Sigmoid colon (tissue), 7 donors: ENCODE results near the gene CREB1. TPM values are rescaled to one million over a fixed set of nuclear protein-coding genes. Genes with fewer than 3 reads are reported as not detected.

ENCODE experiments used
- DNase-seq: peaks from one replicate; pipeline ENCODE4 v3.0.0-alpha.2; 2019
- H3K27ac ChIP-seq, 4 donors: fragments of 200-600 bp; sonication (generic); one replicate each; pipeline ENCODE4 v1.5.1; 2016 to 2019; ENCODE audit warnings: mild to moderate bottlenecking in 1 of 4
- H3K27me3 ChIP-seq, 3 donors: fragments of 200-600 bp; sonication (generic); one replicate each; pipeline ENCODE4 v1.5.1; 2019; ENCODE audit warnings: mild to moderate bottlenecking in 1 of 3
- H3K36me3 ChIP-seq, 4 donors: fragments of 200-600 bp; sonication (generic); one replicate each; pipeline ENCODE4 v1.5.1; 2016 to 2019
- H3K4me1 ChIP-seq, 4 donors: fragments of 200-600 bp; sonication (generic); one replicate each; pipeline ENCODE4 v1.5.1; 2017 to 2019
- H3K4me3 ChIP-seq, 4 donors: fragments of 200-600 bp; sonication (generic); one replicate each; pipeline ENCODE4 v1.5.1; 2017 to 2019; ENCODE audit warnings: mild to moderate bottlenecking in 2 of 4, moderate library complexity in 1 of 4
- H3K9me3 ChIP-seq, 4 donors: fragments of 200-600 bp in 3 of 4; sonication (generic) in 3 of 4; one replicate each; pipeline versions ENCODE4 v1.5.1 to v1.6.1; 2013 to 2019
- EP300 ChIP-seq, 4 donors: sonication (generic); formaldehyde crosslinking; IDR thresholded peaks; one replicate each; pipeline ENCODE4 v1.6.1; 2017; ENCODE audit warnings: antibody characterized with exemption in 4 of 4
- POLR2A ChIP-seq, 2 donors: fragments of 450-650 bp; IDR thresholded peaks; one replicate each; pipeline ENCODE4 v1.6.1; 2016; ENCODE audit warnings: antibody characterized with exemption in 2 of 2, mild to moderate bottlenecking in 2 of 2, moderate library complexity in 2 of 2
- POLR2AphosphoS5 ChIP-seq, 4 donors: sonication (generic); formaldehyde crosslinking; IDR thresholded peaks; one replicate each; pipeline ENCODE4 v1.6.1; 2017; ENCODE audit warnings: antibody characterized with exemption in 4 of 4
- WGBS, 2 donors: extraction: QIAGEN DNeasy Blood & Tissue Kit; methylation state at CpG; one replicate each; pipeline ENCODE4 v1.1.7; 2013; 5-methylcytosine and 5-hydroxymethylcytosine counted together
- intact Hi-C: fragments of 100-400 bp; cut with DNase I; formaldehyde crosslinking; loops from one replicate; pipeline ENCODE4 v1.15.1; 2023
- polyA plus RNA-seq, 3 donors: library from polyadenylated mRNA; stranded (reverse); fragments of 200-250 nt; gene quantifications; one replicate each; pipeline ENCODE4 v1.2.3, GENCODE V29; 2013
- total RNA-seq, 4 donors: library from RNA; depleted of rRNA; stranded (reverse); fragments of >200 nt; gene quantifications; one replicate each; pipeline ENCODE4 v1.1.0, GENCODE V29; 2016
- TF ChIP-seq, protein P1 (sequence below), 4 experiments: fragments of 450-650 bp in 3 of 4; fragments of 200-600 bp in 1 of 4; IDR thresholded peaks; one replicate each; pipeline ENCODE4 v1.5.1; 2016 to 2019; ENCODE audit warnings: antibody characterized with exemption in 4 of 4, mild to moderate bottlenecking in 3 of 4, moderate library complexity in 2 of 4
- donor health status: healthy with polysubstance abuse.
- donor health status: Bipolar disorder and iron deficiency.
- donor health status: healthy.

The CREB1 gene
- total and polyA plus RNA-seq, 7 donors = 7.2 to 52.0 (median 31.3) TPM

DNA sequence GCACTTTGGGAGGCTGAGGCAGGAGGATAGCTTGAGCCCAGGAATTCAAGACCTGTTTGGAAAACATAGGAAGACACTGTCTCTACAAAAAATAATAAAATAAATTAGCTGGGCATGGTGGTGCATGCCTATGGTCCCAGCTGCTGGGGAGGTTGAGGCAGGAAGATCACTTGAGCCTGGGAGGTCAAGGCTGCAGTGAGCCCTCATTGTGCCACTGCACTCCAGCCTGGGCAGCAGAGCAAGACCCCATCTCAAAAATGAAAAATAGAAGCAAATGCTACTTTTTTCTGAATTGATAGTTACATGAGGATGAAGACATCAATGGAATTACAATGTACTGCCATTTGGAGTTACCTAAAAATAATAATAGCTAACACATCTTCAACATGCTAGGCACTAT lies 63.5 kb downstream of the CREB1 start:
- intact Hi-C loops = no loop called here
- H3K27me3 ChIP-seq = no peaks in the 10 kb centered on the region
- peaks cover 0 to 75% (median 2%) of the 10 kb centered on the region in 4 donors for H3K36me3 ChIP-seq
- no peak for DNase-seq
- H3K9me3 ChIP-seq = peaks cover 0 to 10% (median 0%) of the 10 kb centered on the region in 4 donors
- no peak overlapping the region for H3K4me3 ChIP-seq
- H3K27ac ChIP-seq = no peak overlapping the region
- TF ChIP-seq, protein P1, sequence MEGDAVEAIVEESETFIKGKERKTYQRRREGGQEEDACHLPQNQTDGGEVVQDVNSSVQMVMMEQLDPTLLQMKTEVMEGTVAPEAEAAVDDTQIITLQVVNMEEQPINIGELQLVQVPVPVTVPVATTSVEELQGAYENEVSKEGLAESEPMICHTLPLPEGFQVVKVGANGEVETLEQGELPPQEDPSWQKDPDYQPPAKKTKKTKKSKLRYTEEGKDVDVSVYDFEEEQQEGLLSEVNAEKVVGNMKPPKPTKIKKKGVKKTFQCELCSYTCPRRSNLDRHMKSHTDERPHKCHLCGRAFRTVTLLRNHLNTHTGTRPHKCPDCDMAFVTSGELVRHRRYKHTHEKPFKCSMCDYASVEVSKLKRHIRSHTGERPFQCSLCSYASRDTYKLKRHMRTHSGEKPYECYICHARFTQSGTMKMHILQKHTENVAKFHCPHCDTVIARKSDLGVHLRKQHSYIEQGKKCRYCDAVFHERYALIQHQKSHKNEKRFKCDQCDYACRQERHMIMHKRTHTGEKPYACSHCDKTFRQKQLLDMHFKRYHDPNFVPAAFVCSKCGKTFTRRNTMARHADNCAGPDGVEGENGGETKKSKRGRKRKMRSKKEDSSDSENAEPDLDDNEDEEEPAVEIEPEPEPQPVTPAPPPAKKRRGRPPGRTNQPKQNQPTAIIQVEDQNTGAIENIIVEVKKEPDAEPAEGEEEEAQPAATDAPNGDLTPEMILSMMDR (IDR thresholded peaks at IDR 0.05) = no peak
- TF ChIP-seq POLR2AphosphoS5 (IDR thresholded peaks at IDR 0.05) (no peak), EP300 (IDR thresholded peaks at IDR 0.05) (no peak), POLR2A (IDR thresholded peaks at IDR 0.05) (no peak)
- no peaks in the 10 kb centered on the region for H3K4me1 ChIP-seq

DNA sequence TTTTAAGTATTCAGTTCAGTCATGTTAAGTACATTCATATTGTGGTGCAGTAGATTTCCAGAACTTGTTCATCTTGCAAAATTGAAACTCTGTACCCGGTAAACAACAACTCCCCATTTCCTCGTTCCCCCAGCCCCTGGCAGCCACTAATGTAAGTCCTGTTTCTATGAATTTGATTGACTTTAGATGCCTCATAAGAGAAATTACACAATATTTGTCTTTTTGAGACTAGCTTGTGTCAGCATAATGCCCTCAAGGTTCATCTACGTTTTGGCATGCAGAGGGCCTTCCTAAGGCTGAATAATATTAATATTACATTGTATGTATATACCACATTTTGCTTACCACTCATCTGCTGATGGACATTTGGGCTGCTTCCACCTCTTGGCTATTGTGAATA lies 64.5 kb downstream of the CREB1 start:
- WGBS, 2 donors = 83 to 90% methylated on average over 3 of the region's 3 CpGs
- intact Hi-C loops = no loop called here
- no peak for TF ChIP-seq POLR2A (IDR thresholded peaks at IDR 0.05)
- TF ChIP-seq, protein P1 (IDR thresholded peaks at IDR 0.05) = no peak
- TF ChIP-seq POLR2AphosphoS5 (IDR thresholded peaks at IDR 0.05) = no peak
- Histone ChIP-seq H3K27me3 (no peaks in the 10 kb centered on the region), H3K36me3 (peaks cover 0 to 75% (median 2%) of the 10 kb centered on the region in 4 donors), H3K4me3 (no peak overlapping the region), H3K9me3 (peaks cover 0 to 10% (median 0%) of the 10 kb centered on the region in 4 donors), H3K4me1 (no peaks in the 10 kb centered on the region), H3K27ac (no peak overlapping the region)
- no peak for DNase-seq

DNA sequence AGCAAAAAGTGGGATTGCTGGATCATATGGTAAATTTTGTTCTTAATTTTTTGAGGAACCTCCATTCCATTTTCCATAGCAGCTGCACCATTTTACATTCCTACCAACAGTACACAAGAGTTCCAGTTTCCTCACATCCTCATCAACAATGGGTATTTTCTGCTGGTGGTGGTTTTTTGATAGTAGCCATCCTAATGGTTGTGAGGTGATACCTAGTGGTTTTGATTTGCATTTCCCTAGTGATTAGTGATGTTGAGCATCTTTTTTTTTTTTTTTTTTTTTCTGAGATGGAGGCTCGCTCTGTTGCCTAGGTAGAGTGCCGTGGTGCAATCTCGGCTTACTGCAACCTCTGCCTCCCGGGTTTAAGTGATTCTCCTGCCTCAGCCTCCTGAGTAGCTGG lies 65.0 kb downstream of the CREB1 start:
- 99 to 100% methylated on average over 4 of the region's 4 CpGs for WGBS, 2 donors
- peaks cover 0 to 71% (median 2%) of the 10 kb centered on the region in 4 donors for H3K36me3 ChIP-seq

DNA sequence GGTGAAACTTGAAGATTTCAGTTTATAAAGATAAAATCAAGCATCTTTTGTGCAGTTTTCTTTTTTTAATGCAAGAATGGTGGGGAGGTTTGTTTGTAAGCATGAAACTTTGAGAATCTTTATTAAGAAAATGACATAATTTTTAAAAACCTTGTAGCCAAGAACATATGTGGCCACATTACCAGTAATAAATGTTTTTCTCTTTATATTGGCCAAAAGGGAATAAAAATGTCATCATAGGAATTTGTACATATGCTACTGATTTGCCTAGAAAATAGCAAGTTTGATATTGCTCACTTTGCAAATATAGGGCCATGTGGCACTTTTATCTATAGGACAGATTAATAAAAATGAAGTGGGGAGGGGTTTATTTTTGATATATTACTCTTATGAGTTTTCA lies 69.9 kb downstream of the CREB1 start:
- no peak for DNase-seq
- Histone ChIP-seq H3K27me3 (no peaks in the 10 kb centered on the region), H3K27ac (no peak overlapping the region), H3K36me3 (peaks cover 0 to 30% (median 2%) of the 10 kb centered on the region in 4 donors), H3K9me3 (no peaks in the 10 kb centered on the region), H3K4me1 (no peaks in the 10 kb centered on the region), H3K4me3 (no peak overlapping the region)
- intact Hi-C loops = no loop called here
- TF ChIP-seq POLR2A (IDR thresholded peaks at IDR 0.05) = no peak
- no peak for TF ChIP-seq EP300 (IDR thresholded peaks at IDR 0.05)
- TF ChIP-seq, protein P1 (IDR thresholded peaks at IDR 0.05) = no peak
- TF ChIP-seq POLR2AphosphoS5 (IDR thresholded peaks at IDR 0.05) = no peak

More for the DNA sequence above, 65.0 kb downstream of the CREB1 start:
- Histone ChIP-seq H3K4me1 (no peaks in the 10 kb centered on the region), H3K4me3 (no peak overlapping the region), H3K27ac (no peak overlapping the region), H3K9me3 (peaks cover 0 to 10% (median 0%) of the 10 kb centered on the region in 4 donors), H3K27me3 (no peaks in the 10 kb centered on the region)
- no peak for DNase-seq
- TF ChIP-seq EP300 (IDR thresholded peaks at IDR 0.05) (no peak), POLR2A (IDR thresholded peaks at IDR 0.05) (no peak), POLR2AphosphoS5 (IDR thresholded peaks at IDR 0.05) (no peak)
- TF ChIP-seq, protein P1 (IDR thresholded peaks at IDR 0.05) = no peak
- intact Hi-C loops = no loop called here

DNA sequence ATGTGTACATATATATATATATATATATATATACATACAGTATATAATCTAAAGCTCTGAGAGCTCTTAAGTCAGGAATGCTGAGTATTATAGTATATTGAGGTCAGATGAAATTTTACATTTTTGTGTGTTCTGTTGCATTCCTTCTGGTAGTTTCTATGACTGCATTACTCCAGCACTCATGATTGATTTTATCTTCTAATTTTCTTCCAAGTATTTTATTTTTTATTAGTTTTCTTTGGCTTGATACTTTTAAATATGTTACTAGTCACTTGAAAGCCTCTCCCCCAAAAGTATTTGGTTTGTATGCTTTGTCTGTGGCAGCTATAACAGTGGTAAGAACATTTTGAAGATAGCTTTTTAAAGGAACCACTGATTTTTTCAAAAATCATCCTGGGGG lies 70.5 kb downstream of the CREB1 start:
- no peak for TF ChIP-seq EP300 (IDR thresholded peaks at IDR 0.05)
- TF ChIP-seq, protein P1 (IDR thresholded peaks at IDR 0.05) = no peak
- no peak for TF ChIP-seq POLR2A (IDR thresholded peaks at IDR 0.05)
- no peaks in the 10 kb centered on the region for H3K27me3 ChIP-seq
- H3K4me1 ChIP-seq = no peaks in the 10 kb centered on the region
- intact Hi-C loops = no loop called here
- H3K9me3 ChIP-seq = no peaks in the 10 kb centered on the region
- H3K36me3 ChIP-seq = peaks cover 0 to 28% (median 2%) of the 10 kb centered on the region in 4 donors
- H3K4me3 ChIP-seq = no peak overlapping the region
- H3K27ac ChIP-seq = no peak overlapping the region
- no peak for DNase-seq
